HepG2 (cell line): ENCODE results near the gene CDK3. TPM values are rescaled to one million over a fixed set of nuclear protein-coding genes. Genes with fewer than 3 reads are reported as not detected.

Experiments used
- ATF4 ChIP-seq, 2 experiments: fragments of 450-650 bp in 1 of 2; sonication (generic) in 1 of 2; formaldehyde crosslinking; IDR thresholded peaks; 2 replicates each; pipeline versions ENCODE4 v1.5.0 to v1.8.0; 2020 to 2022; ENCODE audit warnings: mild to moderate bottlenecking in 1 of 2, missing genetic modification reagents in 1 of 2
- CAMTA2 ChIP-seq: sonication (generic); formaldehyde crosslinking; IDR thresholded peaks from 2 replicates; pipeline ENCODE4 v1.4.0; 2020; ENCODE audit warnings: mild to moderate bottlenecking, missing genetic modification reagents, borderline replicate concordance
- CHD4 ChIP-seq: fragments of 200-600 bp; sonication (generic); IDR thresholded peaks from 2 replicates; pipeline ENCODE4 v1.7.0; 2017; ENCODE audit warnings: mild to moderate bottlenecking, low read length, borderline replicate concordance
- ELF1 ChIP-seq: sonication (generic); formaldehyde crosslinking; IDR thresholded peaks from 2 replicates; pipeline ENCODE4 v1.4.0; 2020; ENCODE audit warnings: missing genetic modification reagents
- HOXA7 ChIP-seq: sonication (generic); formaldehyde crosslinking; IDR thresholded peaks from 2 replicates; pipeline ENCODE4 v1.8.1; 2022; ENCODE audit warnings: mild to moderate bottlenecking, missing genetic modification reagents, moderate library complexity
- HOXD1 ChIP-seq: sonication (generic); formaldehyde crosslinking; IDR thresholded peaks from 2 replicates; pipeline ENCODE4 v1.5.0; 2020; ENCODE audit warnings: missing genetic modification reagents
- NCOA1 ChIP-seq: sonication (generic); formaldehyde crosslinking; IDR thresholded peaks from 2 replicates; pipeline ENCODE4 v1.9.0; 2021; ENCODE audit warnings: missing genetic modification reagents
- SIN3B ChIP-seq: fragments of 150-350 bp; IDR thresholded peaks from 2 replicates; pipeline ENCODE4 v1.6.1; 2014; ENCODE audit warnings: low read length
- TCF12 ChIP-seq, 2 experiments: fragments of 450-650 bp in 1 of 2; sonication (generic) in 1 of 2; formaldehyde crosslinking in 1 of 2; IDR thresholded peaks; 2 replicates each; pipeline versions ENCODE4 v1.6.1 to v1.8.0; 2017 to 2022; ENCODE audit warnings: antibody characterized with exemption in 1 of 2, mild to moderate bottlenecking in 1 of 2, missing genetic modification reagents in 1 of 2, moderate library complexity in 1 of 2
- THAP8 ChIP-seq: sonication (generic); formaldehyde crosslinking; IDR thresholded peaks from 2 replicates; pipeline ENCODE4 v1.5.1; 2020; ENCODE audit warnings: missing genetic modification reagents, mild to moderate bottlenecking, borderline replicate concordance
- USF2 ChIP-seq, 2 experiments: sonication (generic) in 1 of 2; formaldehyde crosslinking in 1 of 2; IDR thresholded peaks; 2 replicates each; pipeline versions ENCODE4 v1.5.1 to v1.6.1; 2011 to 2020; ENCODE audit warnings: borderline replicate concordance in 1 of 2, low read depth in 1 of 2, low read length in 1 of 2, mild to moderate bottlenecking in 1 of 2, missing genetic modification reagents in 1 of 2, moderate library complexity in 1 of 2
- ZBTB21 ChIP-seq: sonication (generic); formaldehyde crosslinking; IDR thresholded peaks from 2 replicates; pipeline ENCODE4 v1.4.0; 2020; ENCODE audit warnings: missing genetic modification reagents
- ZBTB26 ChIP-seq: IDR thresholded peaks from 2 replicates; pipeline ENCODE4 v1.6.1; 2016; ENCODE audit warnings: missing compliant biosample characterization, missing genetic modification reagents, borderline replicate concordance
- ZBTB37 ChIP-seq: sonication (generic); formaldehyde crosslinking; IDR thresholded peaks from 2 replicates; pipeline ENCODE4 v1.4.0; 2020; ENCODE audit warnings: mild to moderate bottlenecking, missing genetic modification reagents
- ZMAT3 ChIP-seq: sonication (generic); formaldehyde crosslinking; conservative IDR thresholded peaks from 2 replicates; pipeline ENCODE4 v1.7.0; 2021; ENCODE audit warnings: missing genetic modification reagents
- ZNF263 ChIP-seq: sonication (generic); formaldehyde crosslinking; IDR thresholded peaks from 2 replicates; pipeline ENCODE4 v1.4.0; 2020; ENCODE audit warnings: missing genetic modification reagents
- ZNF720 ChIP-seq: sonication (generic); formaldehyde crosslinking; IDR thresholded peaks from 2 replicates; pipeline ENCODE4 v1.4.0; 2020; ENCODE audit warnings: missing genetic modification reagents
- ZNF770 ChIP-seq: sonication (generic); formaldehyde crosslinking; IDR thresholded peaks from 2 replicates; pipeline ENCODE4 v1.5.0; 2020; ENCODE audit warnings: mild to moderate bottlenecking, missing genetic modification reagents
- ZNF784 ChIP-seq: sonication (generic); formaldehyde crosslinking; IDR thresholded peaks from 2 replicates; pipeline ENCODE4 v1.5.1; 2020; ENCODE audit warnings: missing genetic modification reagents, mild to moderate bottlenecking, borderline replicate concordance
- polyA plus RNA-seq, 8 experiments: library from polyadenylated mRNA; depleted of rRNA in 3 of 8; stranded (reverse) in 7 of 8; unstranded in 1 of 8; fragments of >200 nt; fragmentation: Illumina TruSeq in 4 of 8; extraction: Trizol in 4 of 8; gene quantifications; 2 replicates each; pipeline versions ENCODE4 v1.2.1 to v1.2.3, GENCODE V29; 2011 to 2016; ENCODE audit warnings: low read depth in 4 of 8, missing spikeins in 1 of 8, mixed read lengths in 1 of 8; ENCODE audit not compliant: insufficient read depth in 1 of 8
- total RNA-seq, 5 experiments: library from RNA; depleted of rRNA; stranded (reverse); fragments of >200 nt; fragmentation: Illumina TruSeq; extraction: Trizol; gene quantifications; 2 replicates each; pipeline ENCODE4 v1.2.3, GENCODE V29; 2016; ENCODE audit warnings: low read depth in 1 of 5

Gene CDK3
- total and polyA plus RNA-seq, 2 of the 13 experiments (the other 11 are each of a cell fraction or from before 2014, with no cell fraction given), result 5.8 to 11.4 TPM

GRCh38 chr17:76027159-76027839 lies 26.6 kb downstream of the CDK3 start, which contains the start of gene EVPL (continued):
- TF ChIP-seq USF2 (IDR thresholded peaks at IDR 0.05; ENCODE audit: low read depth, low read length) (no peak), USF2 (CRISPR knock-in tag; IDR thresholded peaks at IDR 0.05; ENCODE audit: borderline replicate concordance) (no peak), ZBTB26 (no peak), ZNF720 (CRISPR knock-in tag) (no peak), HOXA7 (no peak), THAP8 (CRISPR knock-in tag) (no peak), ZBTB37 (no peak), ZMAT3 (no peak), NCOA1 (CRISPR knock-in tag) (no peak), TCF12 (IDR thresholded peaks at IDR 0.05) (no peak), TCF12 (CRISPR knock-in tag; IDR thresholded peaks at IDR 0.05) (no peak), ZNF770 (CRISPR knock-in tag) (no peak), CHD4 (no peak), HOXD1 (CRISPR knock-in tag) (no peak; the same call in 1 of the 2 replicates), SIN3B (no peak), ELF1 (CRISPR knock-in tag) (no peak), CAMTA2 (no peak), ATF4 (CRISPR knock-in tag; IDR thresholded peaks at IDR 0.05) (no peak; a peak in 1 of 4 replicates), ZNF784 (CRISPR knock-in tag) (no peak), ZNF263 (CRISPR knock-in tag) (no peak; the same call in none of the 2 replicates), ZBTB21 (no peak)
